ENCODE results near the gene GOPC. TPM values are rescaled to one million over a fixed set of nuclear protein-coding genes. Genes with fewer than 3 reads are reported as not detected.

GOPC gene
- total RNA-seq, 4 donors from 2014 or later, result 16.6 to 23.9 (median 18.4) TPM

- Histone ChIP-seq H3K27ac (no peak overlapping the region), H3K9me3 (no peaks in the 10 kb centered on the region), H3K27me3 (no peaks in the 10 kb centered on the region), H3K4me1 (peaks cover 0 to 4% (median 0%) of the 10 kb centered on the region in 4 donors), H3K4me3 (no peak overlapping the region), H3K36me3 (peaks cover 0 to 15% (median 0%) of the 10 kb centered on the region in 3 donors)
- no peak for DNase-seq
- TF ChIP-seq POLR2A (IDR thresholded peaks at IDR 0.05) (no peak), CTCF (IDR thresholded peaks at IDR 0.05) (no peak)
Observed at GRCh38 chr6:117591405-117591804, 10.9 kb downstream of the GOPC start.

GRCh38 chr6:117590447-117590846 lies 11.9 kb downstream of the GOPC start:
- Histone ChIP-seq H3K36me3 (peaks cover 0 to 15% (median 0%) of the 10 kb centered on the region in 3 donors), H3K4me1 (peaks cover 0 to 4% (median 0%) of the 10 kb centered on the region in 4 donors), H3K27me3 (no peaks in the 10 kb centered on the region), H3K9me3 (no peaks in the 10 kb centered on the region), H3K4me3 (no peak overlapping the region), H3K27ac (no peak overlapping the region)
- TF ChIP-seq POLR2A (IDR thresholded peaks at IDR 0.05) (no peak), CTCF (IDR thresholded peaks at IDR 0.05) (no peak)
- DNase-seq, result no peak

GRCh38 chr6:117585647-117586046 lies 16.7 kb downstream of the GOPC start:
- TF ChIP-seq POLR2A (IDR thresholded peaks at IDR 0.05), result no peak
- no peak for TF ChIP-seq CTCF (IDR thresholded peaks at IDR 0.05)
- no peak overlapping the region for H3K4me3 ChIP-seq
- no peaks in the 10 kb centered on the region for H3K9me3 ChIP-seq
- H3K27me3 ChIP-seq, result no peaks in the 10 kb centered on the region
- DNase-seq, result no peak
- no peak overlapping the region for H3K27ac ChIP-seq
- H3K36me3 ChIP-seq, result peaks cover 0 to 15% (median 0%) of the 10 kb centered on the region in 3 donors
- peaks cover 0 to 2% (median 0%) of the 10 kb centered on the region in 4 donors for H3K4me1 ChIP-seq

GRCh38 chr6:117574198-117574597 lies 28.1 kb downstream of the GOPC start:
- no peaks in the 10 kb centered on the region for H3K27me3 ChIP-seq
- no peak for TF ChIP-seq CTCF (IDR thresholded peaks at IDR 0.05)
- TF ChIP-seq POLR2A (IDR thresholded peaks at IDR 0.05), result no peak
- H3K36me3 ChIP-seq, result peaks cover 0 to 48% (median 3%) of the 10 kb centered on the region in 3 donors
- no peak overlapping the region for H3K27ac ChIP-seq
- H3K4me3 ChIP-seq, result no peak overlapping the region
- no peaks in the 10 kb centered on the region for H3K4me1 ChIP-seq
- DNase-seq, result no peak
- no peaks in the 10 kb centered on the region for H3K9me3 ChIP-seq

- Histone ChIP-seq H3K4me3 (no peak overlapping the region), H3K27ac (no peak overlapping the region), H3K36me3 (peaks cover 0 to 56% (median 0%) of the 10 kb centered on the region in 3 donors), H3K4me1 (no peaks in the 10 kb centered on the region), H3K9me3 (no peaks in the 10 kb centered on the region), H3K27me3 (no peaks in the 10 kb centered on the region)
- TF ChIP-seq POLR2A (IDR thresholded peaks at IDR 0.05), result no peak
- no peak for TF ChIP-seq CTCF (IDR thresholded peaks at IDR 0.05)
- no peak for DNase-seq
Observed at GRCh38 chr6:117573006-117573680, 29.2 kb downstream of the GOPC start.
